ENCODE measurements around the gene RAB31. TPM values are rescaled to one million over a fixed set of nuclear protein-coding genes. Genes with fewer than 3 reads are reported as not detected.

RAB31 gene
- total RNA-seq, 6 donors from 2014 or later: 40.3 to 128 (median 95.8) TPM

DNA sequence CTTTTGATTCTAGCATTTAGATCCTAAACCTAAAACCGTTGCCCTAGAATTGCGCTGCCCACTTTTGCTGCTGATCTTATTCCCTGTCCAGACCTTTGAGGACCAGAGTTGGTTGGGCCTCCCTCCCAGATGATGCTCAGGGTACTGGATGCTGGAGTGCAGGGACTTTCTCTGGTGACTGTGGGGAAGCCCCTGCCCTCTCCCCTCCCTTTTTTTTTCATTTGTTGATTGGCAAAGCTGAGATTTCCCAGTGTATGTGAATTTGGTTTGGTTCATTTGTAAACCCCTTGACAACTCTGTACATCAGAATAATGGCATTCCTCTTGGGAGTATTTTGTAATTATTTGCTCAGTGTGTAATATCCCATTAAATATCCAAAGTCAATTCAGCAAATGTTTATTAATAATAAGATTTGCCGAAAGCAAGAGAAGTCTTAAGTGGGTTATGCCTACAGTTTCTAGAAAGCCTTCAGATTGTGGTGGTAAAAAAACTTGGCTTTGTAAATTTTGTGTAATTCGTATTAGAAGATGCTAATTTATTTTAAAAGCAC is 28.3 kb downstream of the RAB31 start:
- no peak for ATAC-seq (ENCODE audit: low FRiP score in 2 of 2)
- Histone ChIP-seq H3K27me3 (no peaks in the 10 kb centered on the region), H3K4me1 (peaks cover 6 to 15% (median 10%) of the 10 kb centered on the region in 4 donors), H3K27ac (no peak overlapping the region), H3K4me3 (no peak overlapping the region), H3K9me3 (no peaks in the 10 kb centered on the region), H3K36me3 (peaks cover 0 to 13% (median 9%) of the 10 kb centered on the region in 4 donors)
- WGBS, 2 donors: 40 to 45% methylated on average over 4 of the region's 4 CpGs
- TF ChIP-seq POLR2A (IDR thresholded peaks at IDR 0.05) (no peak), EP300 (IDR thresholded peaks at IDR 0.05) (no peak), POLR2AphosphoS5 (IDR thresholded peaks at IDR 0.05) (no peak)
- TF ChIP-seq, protein P1, sequence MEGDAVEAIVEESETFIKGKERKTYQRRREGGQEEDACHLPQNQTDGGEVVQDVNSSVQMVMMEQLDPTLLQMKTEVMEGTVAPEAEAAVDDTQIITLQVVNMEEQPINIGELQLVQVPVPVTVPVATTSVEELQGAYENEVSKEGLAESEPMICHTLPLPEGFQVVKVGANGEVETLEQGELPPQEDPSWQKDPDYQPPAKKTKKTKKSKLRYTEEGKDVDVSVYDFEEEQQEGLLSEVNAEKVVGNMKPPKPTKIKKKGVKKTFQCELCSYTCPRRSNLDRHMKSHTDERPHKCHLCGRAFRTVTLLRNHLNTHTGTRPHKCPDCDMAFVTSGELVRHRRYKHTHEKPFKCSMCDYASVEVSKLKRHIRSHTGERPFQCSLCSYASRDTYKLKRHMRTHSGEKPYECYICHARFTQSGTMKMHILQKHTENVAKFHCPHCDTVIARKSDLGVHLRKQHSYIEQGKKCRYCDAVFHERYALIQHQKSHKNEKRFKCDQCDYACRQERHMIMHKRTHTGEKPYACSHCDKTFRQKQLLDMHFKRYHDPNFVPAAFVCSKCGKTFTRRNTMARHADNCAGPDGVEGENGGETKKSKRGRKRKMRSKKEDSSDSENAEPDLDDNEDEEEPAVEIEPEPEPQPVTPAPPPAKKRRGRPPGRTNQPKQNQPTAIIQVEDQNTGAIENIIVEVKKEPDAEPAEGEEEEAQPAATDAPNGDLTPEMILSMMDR (IDR thresholded peaks at IDR 0.05): no peak
- DNase-seq: no peak

- no peak for ATAC-seq (ENCODE audit: low FRiP score in 2 of 2)
- DNase-seq: no peak
- H3K9me3 ChIP-seq: no peaks in the 10 kb centered on the region
- H3K27ac ChIP-seq: no peak overlapping the region
- TF ChIP-seq POLR2AphosphoS5 (IDR thresholded peaks at IDR 0.05) (no peak), EP300 (IDR thresholded peaks at IDR 0.05) (no peak), POLR2A (IDR thresholded peaks at IDR 0.05) (no peak)
- TF ChIP-seq, protein P1 (IDR thresholded peaks at IDR 0.05): no peak
- peaks cover 9 to 19% (median 16%) of the 10 kb centered on the region in 4 donors for H3K4me1 ChIP-seq
- H3K27me3 ChIP-seq: no peaks in the 10 kb centered on the region
- no peak overlapping the region for H3K4me3 ChIP-seq
- 91% methylated on average over 4 of the region's 4 CpGs for WGBS, 2 donors
- peaks cover 0 to 12% (median 6%) of the 10 kb centered on the region in 4 donors for H3K36me3 ChIP-seq
Measured at GRCh38 chr18:9737006-9737405, 28.9 kb downstream of the RAB31 start.

DNA sequence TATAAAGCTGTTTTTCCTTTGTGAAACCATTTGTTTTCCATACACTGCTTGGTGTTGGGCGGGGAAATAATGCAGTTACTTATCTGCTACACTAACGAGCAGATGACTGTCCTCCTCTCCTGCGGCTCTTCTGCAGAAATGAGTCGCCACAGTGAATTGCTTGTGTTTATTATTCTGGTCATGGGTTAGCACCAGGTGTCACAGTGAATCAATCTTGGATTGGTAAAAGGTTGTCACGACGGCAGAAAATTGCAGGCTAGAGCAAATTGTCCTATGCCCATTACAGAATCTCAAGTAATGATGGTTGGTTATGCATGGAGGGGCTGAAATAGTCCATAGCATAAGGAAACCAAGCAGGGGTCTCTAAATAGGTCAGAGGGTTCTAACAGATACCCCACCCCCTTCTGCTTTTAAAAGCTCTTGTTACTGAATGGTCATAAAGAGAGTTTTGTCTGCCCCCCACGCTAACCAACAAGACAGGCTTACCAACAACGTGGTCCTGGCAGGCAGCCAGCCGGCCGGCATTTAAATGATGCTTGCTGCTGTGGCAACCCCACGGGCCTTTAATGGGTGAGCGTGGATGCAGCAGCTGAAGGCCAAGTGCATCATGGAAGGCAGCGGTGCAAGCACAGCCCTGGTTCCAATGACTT is 29.5 kb downstream of the RAB31 start:
- Histone ChIP-seq H3K4me1 (peaks cover 15 to 24% (median 22%) of the 10 kb centered on the region in 4 donors), H3K36me3 (peaks cover 0 to 6% (median 1%) of the 10 kb centered on the region in 4 donors), H3K4me3 (no peak overlapping the region), H3K27ac (no peak overlapping the region), H3K27me3 (no peaks in the 10 kb centered on the region), H3K9me3 (no peaks in the 10 kb centered on the region)
- TF ChIP-seq POLR2A (IDR thresholded peaks at IDR 0.05): no peak
- TF ChIP-seq, protein P1 (IDR thresholded peaks at IDR 0.05): no peak
- TF ChIP-seq POLR2AphosphoS5 (IDR thresholded peaks at IDR 0.05): no peak
- TF ChIP-seq EP300 (IDR thresholded peaks at IDR 0.05): no peak
- DNase-seq (peak in 1 of 2 donors; percentile 80), ATAC-seq (ENCODE audit: low FRiP score in 2 of 2) (no peak)
- 77% methylated on average over 10 to 13 of the region's 13 CpGs for WGBS, 2 donors

DNA sequence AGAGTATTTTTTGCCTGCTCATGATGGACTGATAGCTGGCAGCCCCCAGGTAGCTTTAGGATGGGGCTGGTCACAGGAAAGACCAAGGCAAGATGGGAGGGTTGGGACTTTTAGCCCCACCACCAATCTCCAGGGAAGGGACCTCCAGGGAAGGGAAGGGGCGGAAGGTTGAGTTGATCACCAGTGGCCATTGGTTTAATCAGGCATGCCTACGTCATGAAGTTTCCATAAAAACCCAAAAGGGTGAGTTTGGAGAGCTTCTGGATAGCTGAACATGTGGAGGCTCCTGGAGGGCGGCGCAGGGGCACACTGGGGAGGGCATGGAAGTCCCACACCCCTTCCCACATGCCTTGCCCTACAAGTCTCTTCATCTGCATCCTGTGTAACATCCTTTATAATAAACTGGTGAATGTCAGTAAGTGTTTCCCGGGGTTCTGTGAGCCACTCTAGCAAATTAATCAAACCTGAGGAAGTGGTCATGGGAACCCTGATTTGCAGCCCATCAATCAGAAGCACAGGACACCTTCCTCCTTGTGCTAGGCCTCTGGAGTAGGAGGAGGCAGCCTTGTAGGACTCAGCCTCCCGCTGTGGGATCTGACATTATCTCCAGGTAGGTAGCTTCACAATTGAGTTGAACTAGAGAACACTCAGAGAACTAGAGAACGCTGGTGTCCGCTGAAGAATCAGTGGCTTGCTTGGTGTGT is 30.3 kb downstream of the RAB31 start:
- H3K27me3 ChIP-seq: no peaks in the 10 kb centered on the region
- peaks cover 0 to 4% (median 0%) of the 10 kb centered on the region in 4 donors for H3K36me3 ChIP-seq
- TF ChIP-seq, protein P1 (IDR thresholded peaks at IDR 0.05): no peak
- no peak for TF ChIP-seq EP300 (IDR thresholded peaks at IDR 0.05)
- 78 to 90% methylated on average over 6 to 8 of the region's 8 CpGs for WGBS, 2 donors
- ATAC-seq (ENCODE audit: low FRiP score in 2 of 2) (no peak), DNase-seq (peak in 1 of 2 donors; percentile 29)
- no peaks in the 10 kb centered on the region for H3K9me3 ChIP-seq
- peaks cover 18 to 33% (median 27%) of the 10 kb centered on the region in 4 donors for H3K4me1 ChIP-seq
- no peak overlapping the region for H3K27ac ChIP-seq
- no peak overlapping the region for H3K4me3 ChIP-seq

Data from upper lobe of left lung (tissue), 6 donors.